GM18858 (cell line): ENCODE measurements around the gene PLEKHH3.
"Not testable (repeated sequence)": the region's sequence is repeated elsewhere in the genome, so short reads cannot be mapped to it uniquely, and the experiment has no call there.

Experiments used
- ATAC-seq: cut with Tn5 transposase; IDR thresholded peaks from one replicate; pipeline ENCODE4 v1.9.1; 2021; ENCODE audit not compliant: unreplicated experiment

PLEKHH3 gene

GRCh38 chr17:42673266-42673884, 3.4 kb downstream of the PLEKHH3 start:
- no peak for ATAC-seq

GRCh38 chr17:42672038-42672437, 4.8 kb downstream of the PLEKHH3 start:
- no peak for ATAC-seq

GRCh38 chr17:42670789-42671657, 5.8 kb downstream of the PLEKHH3 start:
- ATAC-seq = no peak

GRCh38 chr17:42669977-42670788, 6.6 kb downstream of the PLEKHH3 start:
- no peak for ATAC-seq

GRCh38 chr17:42669705-42669976, 7.2 kb downstream of the PLEKHH3 start:
- ATAC-seq = no peak

GRCh38 chr17:42667088-42667951, 9.5 kb downstream of the PLEKHH3 start:
- no peak for ATAC-seq

- ATAC-seq = not testable (repeated sequence)
These were observed 10.7 kb downstream of the PLEKHH3 start for GRCh38 chr17:42666126-42666525.

GRCh38 chr17:42665581-42666001, 11.2 kb downstream of the PLEKHH3 start:
- no peak for ATAC-seq

GRCh38 chr17:42660692-42661345, 16.0 kb downstream of the PLEKHH3 start:
- ATAC-seq = no peak

- ATAC-seq = not testable (repeated sequence)
These were observed 16.9 kb downstream of the PLEKHH3 start for GRCh38 chr17:42659932-42660274.

GRCh38 chr17:42659079-42659931, 17.5 kb downstream of the PLEKHH3 start, which contains the start of gene TUBG2:
TUBG2 (plus strand) TSS chr17:42659284; CDS start chr17:42659504, 220 bp downstream.
- no peak for ATAC-seq

GRCh38 chr17:42657824-42658588, 18.8 kb downstream of the PLEKHH3 start:
- ATAC-seq = no peak

GRCh38 chr17:42655528-42655927, 21.3 kb downstream of the PLEKHH3 start:
- ATAC-seq = no peak

- no peak for ATAC-seq
These were observed 23.3 kb downstream of the PLEKHH3 start for GRCh38 chr17:42653179-42654124.

GRCh38 chr17:42651392-42651791, 25.4 kb downstream of the PLEKHH3 start:
- no peak for ATAC-seq

- ATAC-seq = no peak
These were observed 29.0 kb downstream of the PLEKHH3 start for GRCh38 chr17:42647778-42648177.

- ATAC-seq = no peak
These were observed 34.5 kb downstream of the PLEKHH3 start for GRCh38 chr17:42642336-42642735.
